CD4-positive, alpha-beta T cell treated with Interleukin-15 for 4 hours (primary cell): ENCODE results near the gene PFKP.

ENCODE experiments used
- DNase-seq: peaks from one replicate; pipeline ENCODE4 v3.0.0-alpha.2; 2020; ENCODE audit warnings: low spot score

Gene PFKP

GRCh38 chr10:3071405-3072198 is 4.3 kb downstream of the PFKP start:
- DNase-seq: peak; percentile 52

- no peak for DNase-seq
Measured at GRCh38 chr10:3072641-3073360, 5.5 kb downstream of the PFKP start.

- DNase-seq: no peak
Measured at GRCh38 chr10:3074145-3074665, 6.9 kb downstream of the PFKP start.

- DNase-seq: no peak
Measured at GRCh38 chr10:3074985-3075600, 7.7 kb downstream of the PFKP start.

GRCh38 chr10:3076138-3076537 is 8.8 kb downstream of the PFKP start:
- no peak for DNase-seq

GRCh38 chr10:3077509-3077908 is 10.2 kb downstream of the PFKP start:
- no peak for DNase-seq

GRCh38 chr10:3077940-3078630 is 10.7 kb downstream of the PFKP start:
- DNase-seq: no peak

- no peak for DNase-seq
Measured at GRCh38 chr10:3081383-3081981, 14.1 kb downstream of the PFKP start.

- no peak for DNase-seq
Measured at GRCh38 chr10:3082290-3082689, 14.9 kb downstream of the PFKP start.

- DNase-seq: no peak
Measured at GRCh38 chr10:3085785-3086567, 18.6 kb downstream of the PFKP start.

- DNase-seq: no peak
Measured at GRCh38 chr10:3090388-3090787, 23.0 kb downstream of the PFKP start.

- peak; percentile 33 for DNase-seq
Measured at GRCh38 chr10:3090914-3091787, 23.8 kb downstream of the PFKP start.

GRCh38 chr10:3091921-3092320 is 24.6 kb downstream of the PFKP start:
- no peak for DNase-seq

- no peak for DNase-seq
Measured at GRCh38 chr10:3093996-3094395, 26.6 kb downstream of the PFKP start.

GRCh38 chr10:3094609-3095036 is 27.3 kb downstream of the PFKP start:
- no peak for DNase-seq

- peak; percentile 67 for DNase-seq
Measured at GRCh38 chr10:3095373-3096139, 28.2 kb downstream of the PFKP start.

- DNase-seq: no peak
Measured at GRCh38 chr10:3096149-3096548, 28.8 kb downstream of the PFKP start.

- DNase-seq: no peak
Measured at GRCh38 chr10:3097160-3097559, 29.8 kb downstream of the PFKP start.

- DNase-seq: no peak
Measured at GRCh38 chr10:3098689-3099088, 31.3 kb downstream of the PFKP start.
